Activated naive CD4-positive, alpha-beta T cell treated with anti-CD3 and anti-CD28 coated beads, Interleukin-2, amount 10 ng/mL, durations not matched to agents 7 days and 5 days (primary cell): Measurements from ENCODE around the gene TBCD.
"Not testable (repeated sequence)": the region's sequence is repeated elsewhere in the genome, so short reads cannot be mapped to it uniquely, and the experiment has no call there.

ENCODE experiments used
- CTCF ChIA-PET: fragments of 350-600 bp; sonication (Branson Sonifier 250); formaldehyde crosslinking; loops from one replicate; lab custom pipeline; 2021; ENCODE audit warnings: antibody characterized with exemption; lab: Charles Lee
- DNase-seq: peaks from one replicate; pipeline ENCODE4 v3.0.0-alpha.2; 2020
- H3K27ac Mint-ChIP-seq: one replicate; pipeline ENCODE4 v1.8.0; 2021; ENCODE audit warnings: mild to moderate bottlenecking, moderate library complexity, mixed read lengths
- H3K27me3 Mint-ChIP-seq: one replicate; pipeline ENCODE4 v1.8.0; 2021; ENCODE audit warnings: mild to moderate bottlenecking, mixed read lengths
- H3K36me3 Mint-ChIP-seq: one replicate; pipeline ENCODE4 v1.8.0; 2021; ENCODE audit warnings: mixed read lengths
- H3K4me1 Mint-ChIP-seq: one replicate; pipeline ENCODE4 v1.8.0; 2021; ENCODE audit warnings: mixed read lengths
- H3K4me3 Mint-ChIP-seq: one replicate; pipeline ENCODE4 v1.8.0; 2021; ENCODE audit warnings: mild to moderate bottlenecking, moderate library complexity, mixed read lengths
- H3K9me3 Mint-ChIP-seq: one replicate; pipeline ENCODE4 v1.8.0; 2021; ENCODE audit warnings: mixed read lengths

Gene TBCD

GRCh38 chr17:82743344-82744219, 8.3 kb upstream of the TBCD start:
- H3K27ac Mint-ChIP-seq, result no peak overlapping the region
- DNase-seq, result no peak
- H3K9me3 Mint-ChIP-seq, result peaks cover 26% of the 10 kb centered on the region
- no peaks in the 10 kb centered on the region for H3K27me3 Mint-ChIP-seq
- H3K4me1 Mint-ChIP-seq, result no peaks in the 10 kb centered on the region
- H3K4me3 Mint-ChIP-seq, result no peak overlapping the region
- H3K36me3 Mint-ChIP-seq, result peaks cover 21% of the 10 kb centered on the region
- CTCF ChIA-PET, result no interaction called here

- Mint-ChIP-seq H3K36me3 (peaks cover 21% of the 10 kb centered on the region), H3K9me3 (peaks cover 26% of the 10 kb centered on the region)
- H3K4me3 Mint-ChIP-seq, DNase-seq, H3K27me3 Mint-ChIP-seq, H3K27ac Mint-ChIP-seq, H3K4me1 Mint-ChIP-seq, CTCF ChIA-PET: not testable (repeated sequence)
These were observed 7.1 kb upstream of the TBCD start for GRCh38 chr17:82744736-82745135.

DNA sequence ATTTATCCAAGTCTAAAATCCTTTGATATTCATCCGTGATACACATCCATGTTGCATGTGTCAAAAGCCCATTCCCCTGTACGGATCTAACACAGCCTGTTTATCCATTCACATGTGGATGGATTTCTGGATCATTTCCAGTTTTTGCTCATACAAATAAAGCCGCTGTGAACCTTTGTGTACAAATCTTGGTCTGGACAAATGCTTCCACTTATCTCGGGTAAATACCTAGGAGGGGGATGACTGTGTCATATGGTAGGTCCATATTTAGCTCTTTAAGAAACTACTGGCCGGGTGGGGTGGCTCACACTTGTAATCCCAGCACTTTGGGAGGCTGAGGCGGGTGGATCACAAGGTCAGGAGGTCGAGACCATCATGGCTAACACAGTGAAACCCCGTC, 6.3 kb upstream of the TBCD start:
- CTCF ChIA-PET, result no interaction called here
- H3K4me3 Mint-ChIP-seq, result no peak overlapping the region
- no peaks in the 10 kb centered on the region for H3K4me1 Mint-ChIP-seq
- H3K27ac Mint-ChIP-seq, result no peak overlapping the region
- H3K36me3 Mint-ChIP-seq, result peaks cover 17% of the 10 kb centered on the region
- peaks cover 21% of the 10 kb centered on the region for H3K9me3 Mint-ChIP-seq
- DNase-seq, result no peak
- peaks cover 8% of the 10 kb centered on the region for H3K27me3 Mint-ChIP-seq

- peaks cover 9% of the 10 kb centered on the region for H3K27me3 Mint-ChIP-seq
- H3K9me3 Mint-ChIP-seq, result peaks cover 8% of the 10 kb centered on the region
- no peaks in the 10 kb centered on the region for H3K36me3 Mint-ChIP-seq
- H3K4me3 Mint-ChIP-seq, result no peak overlapping the region
- no peak overlapping the region for H3K27ac Mint-ChIP-seq
- DNase-seq, result no peak
- CTCF ChIA-PET, result interaction anchor here (0.7 to 1.1 kb wide), 2 partner anchors 17 to 36 kb away, joined by 3 to 4 read pairs; no protein-coding TSS in a partner anchor
- peaks cover 12% of the 10 kb centered on the region for H3K4me1 Mint-ChIP-seq
These were observed 3.1 kb upstream of the TBCD start for GRCh38 chr17:82748756-82749155.

GRCh38 chr17:82750241-82750908, 1.5 kb upstream of the TBCD start:
- CTCF ChIA-PET, result no interaction called here
- H3K4me3 Mint-ChIP-seq, result peak overlapping the region; percentile 54
- peak; percentile 29 for DNase-seq
- peaks cover 6% of the 10 kb centered on the region for H3K36me3 Mint-ChIP-seq
- peaks cover 9% of the 10 kb centered on the region for H3K27me3 Mint-ChIP-seq
- peaks cover 7% of the 10 kb centered on the region for H3K9me3 Mint-ChIP-seq
- peaks cover 25% of the 10 kb centered on the region for H3K4me1 Mint-ChIP-seq
- no peak overlapping the region for H3K27ac Mint-ChIP-seq

GRCh38 chr17:82751171-82751570, 694 bp upstream of the TBCD start:
- no peak for DNase-seq
- CTCF ChIA-PET, result no interaction called here
- peaks cover 11% of the 10 kb centered on the region for H3K36me3 Mint-ChIP-seq
- peaks cover 2% of the 10 kb centered on the region for H3K9me3 Mint-ChIP-seq
- H3K4me3 Mint-ChIP-seq, result peak overlapping the region; percentile 33
- H3K27ac Mint-ChIP-seq, result no peak overlapping the region
- peaks cover 9% of the 10 kb centered on the region for H3K27me3 Mint-ChIP-seq
- peaks cover 30% of the 10 kb centered on the region for H3K4me1 Mint-ChIP-seq

DNA sequence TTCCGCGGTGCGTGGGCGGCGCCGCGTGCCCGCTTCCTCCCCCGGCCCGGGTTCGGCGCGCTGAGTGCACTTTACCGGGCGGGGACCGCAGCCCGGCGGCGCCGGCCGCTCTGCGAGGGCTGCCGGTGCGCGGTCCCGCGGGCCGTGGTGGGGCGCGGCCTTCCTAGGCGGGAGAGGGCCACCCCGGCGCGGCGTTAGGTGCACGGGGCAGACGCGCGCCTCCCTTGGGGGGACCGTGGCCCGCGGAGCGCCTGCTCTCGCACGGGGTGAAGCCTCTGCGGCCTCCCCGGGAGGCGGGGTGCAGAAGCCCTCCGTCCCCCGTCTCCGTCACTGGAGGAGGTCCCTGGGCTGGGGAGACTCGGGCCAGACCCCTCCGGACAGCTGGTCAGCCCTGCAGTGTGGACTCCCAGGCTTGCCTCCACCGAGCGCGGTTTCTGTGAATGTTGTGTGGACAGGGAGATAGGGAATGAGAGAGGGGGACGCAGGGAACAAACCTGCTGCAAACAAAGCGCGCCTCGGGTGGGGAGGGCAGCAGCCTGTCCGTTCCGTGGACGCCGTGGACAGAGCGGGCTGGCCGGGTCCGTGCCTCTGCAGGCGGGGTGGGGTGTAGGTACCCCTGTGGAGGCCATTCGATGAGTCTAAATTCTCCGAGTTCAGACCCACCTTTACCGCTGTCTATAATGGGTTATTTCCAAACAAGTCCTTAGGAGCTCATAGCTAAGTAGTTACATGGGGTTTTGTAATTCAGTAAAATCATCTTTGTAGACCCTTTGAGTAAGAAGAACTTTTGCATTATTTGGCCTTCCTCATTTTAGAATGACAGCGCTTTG, 721 bp downstream of the TBCD start:
- CTCF ChIA-PET, result no interaction called here
- H3K27ac Mint-ChIP-seq, result peak overlapping the region; percentile 76
- H3K9me3 Mint-ChIP-seq, result no peaks in the 10 kb centered on the region
- H3K36me3 Mint-ChIP-seq, result peaks cover 16% of the 10 kb centered on the region
- H3K4me3 Mint-ChIP-seq, result peak overlapping the region; percentile 87
- peaks cover 9% of the 10 kb centered on the region for H3K27me3 Mint-ChIP-seq
- DNase-seq, result no peak
- H3K4me1 Mint-ChIP-seq, result peaks cover 30% of the 10 kb centered on the region

DNA sequence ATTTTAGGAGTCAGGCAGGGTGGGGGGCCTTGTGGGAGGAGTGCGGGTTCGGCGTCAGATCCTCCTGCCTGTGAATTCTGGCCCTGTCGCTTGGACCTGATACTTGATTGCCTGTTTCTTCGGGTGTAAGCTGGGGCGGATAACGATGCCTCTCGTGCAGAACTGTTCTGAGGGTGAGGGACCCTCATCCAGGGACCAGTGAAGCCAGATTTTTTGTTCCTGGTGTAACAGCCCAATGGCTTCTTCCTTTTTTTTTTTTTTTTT, 1.3 kb downstream of the TBCD start:
- CTCF ChIA-PET, result no interaction called here
- Mint-ChIP-seq H3K36me3 (peaks cover 16% of the 10 kb centered on the region), H3K4me3 (peak overlapping the region; percentile 87), H3K4me1 (peaks cover 30% of the 10 kb centered on the region), H3K27ac (peak overlapping the region; percentile 76), H3K9me3 (no peaks in the 10 kb centered on the region), H3K27me3 (peaks cover 9% of the 10 kb centered on the region)
- DNase-seq, result no peak

DNA sequence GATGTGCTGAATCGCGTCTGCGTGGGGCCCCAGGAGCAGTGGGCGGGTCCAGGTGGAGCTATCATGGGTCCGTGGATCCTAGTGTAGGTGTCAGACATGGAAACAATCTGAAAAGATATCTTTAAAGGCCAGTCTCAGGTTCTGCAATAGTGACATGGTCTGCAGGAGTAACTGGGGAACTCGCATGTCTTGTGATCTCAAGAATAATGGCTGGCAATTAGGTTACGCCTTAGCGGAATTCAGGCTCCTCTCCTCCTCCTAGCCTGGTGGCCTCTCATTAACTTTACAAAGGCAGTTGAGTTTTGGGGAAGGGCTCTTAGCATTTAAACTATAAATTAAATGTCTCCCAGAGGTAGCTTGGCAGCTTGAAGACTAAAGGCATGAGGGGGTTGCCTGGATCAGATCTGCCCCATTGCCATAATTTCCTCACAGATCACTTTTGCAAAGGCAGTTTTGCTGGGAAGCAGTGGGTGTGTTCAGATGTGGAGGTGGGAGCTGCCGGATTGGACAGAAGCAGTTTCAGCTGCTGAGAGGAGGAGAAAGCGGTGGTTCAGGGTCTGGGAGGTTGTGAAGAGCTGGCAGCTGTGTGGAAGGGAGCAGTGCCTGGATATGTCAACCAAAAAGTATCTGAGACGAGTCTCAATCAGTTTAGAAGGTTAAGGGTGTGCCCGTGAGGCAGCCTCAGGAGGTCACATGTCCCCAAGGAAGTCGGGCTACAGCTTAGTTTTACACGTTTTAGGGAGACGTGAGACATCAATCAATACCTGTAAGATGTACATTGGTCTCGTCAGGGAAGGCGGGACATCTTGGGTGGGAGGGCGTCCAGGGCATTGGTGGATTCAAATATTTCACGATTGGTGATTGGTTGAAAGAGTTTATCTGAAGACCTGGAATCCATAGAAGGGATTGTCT, 2.7 kb downstream of the TBCD start:
- H3K27ac Mint-ChIP-seq, result peak overlapping the region; percentile 67
- H3K27me3 Mint-ChIP-seq, result peaks cover 9% of the 10 kb centered on the region
- peaks cover 18% of the 10 kb centered on the region for H3K36me3 Mint-ChIP-seq
- peak overlapping the region; percentile 4 for H3K4me3 Mint-ChIP-seq
- DNase-seq, result peak; percentile 62
- H3K9me3 Mint-ChIP-seq, result no peaks in the 10 kb centered on the region
- H3K4me1 Mint-ChIP-seq, result peaks cover 30% of the 10 kb centered on the region
- CTCF ChIA-PET, result interaction anchor here (0.7 kb wide), 1 partner anchor 215 kb away, joined by 3 read pairs; no protein-coding TSS in a partner anchor

- Mint-ChIP-seq H3K27me3 (no peaks in the 10 kb centered on the region), H3K4me3 (no peak overlapping the region), H3K4me1 (peaks cover 30% of the 10 kb centered on the region), H3K27ac (no peak overlapping the region), H3K9me3 (no peaks in the 10 kb centered on the region), H3K36me3 (peaks cover 22% of the 10 kb centered on the region)
- DNase-seq, result no peak
- CTCF ChIA-PET, result interaction anchor here (0.6 kb wide), 1 partner anchor 108 kb away, joined by 3 read pairs; no protein-coding TSS in a partner anchor
These were observed 4.3 kb downstream of the TBCD start for GRCh38 chr17:82756166-82756565.

- Mint-ChIP-seq H3K9me3 (no peaks in the 10 kb centered on the region), H3K27me3 (no peaks in the 10 kb centered on the region), H3K4me3 (no peak overlapping the region), H3K36me3 (peaks cover 42% of the 10 kb centered on the region), H3K4me1 (peaks cover 16% of the 10 kb centered on the region), H3K27ac (no peak overlapping the region)
- CTCF ChIA-PET, result interaction anchor here (1.3 to 1.6 kb wide), 2 partner anchors 15 to 97 kb away, joined by 5 to 9 read pairs; no protein-coding TSS in a partner anchor
- DNase-seq, result no peak
These were observed 13.5 kb downstream of the TBCD start for GRCh38 chr17:82765371-82765770.

DNA sequence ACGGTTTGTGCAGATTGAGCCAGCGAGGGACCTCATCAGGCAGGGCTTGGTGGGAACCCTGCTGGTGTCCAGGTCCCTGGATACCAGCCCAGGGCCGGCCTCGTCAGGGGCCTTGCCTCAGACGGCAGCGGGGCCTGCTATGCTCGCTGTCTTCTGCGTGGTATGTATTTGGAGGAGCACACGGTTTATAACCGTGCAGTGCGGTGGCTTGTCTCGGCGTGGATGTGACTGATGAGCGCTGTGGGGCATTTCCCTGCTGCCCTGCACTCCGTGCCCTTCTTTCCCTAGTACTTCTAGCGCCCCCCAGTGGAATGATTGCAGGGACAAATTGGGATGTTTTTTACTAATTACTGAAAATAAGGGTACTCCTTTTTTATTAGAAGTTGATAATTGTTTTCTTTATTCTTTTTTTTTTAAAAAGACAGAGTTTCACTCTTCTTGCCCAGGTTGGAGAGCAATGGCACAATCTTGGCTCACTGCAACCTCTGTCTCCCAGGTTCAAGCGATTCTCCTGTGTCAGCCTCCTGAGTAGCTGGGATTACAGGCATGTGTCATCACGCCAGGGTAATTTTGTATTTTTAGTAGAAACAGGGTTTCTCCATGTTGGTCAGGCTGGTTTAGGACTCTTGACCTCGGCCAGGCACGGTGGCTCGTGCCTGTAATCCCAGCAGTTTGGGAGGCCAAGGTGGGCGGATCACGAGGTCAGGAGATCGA, 15.3 kb downstream of the TBCD start:
- no peaks in the 10 kb centered on the region for H3K27me3 Mint-ChIP-seq
- no peaks in the 10 kb centered on the region for H3K9me3 Mint-ChIP-seq
- H3K36me3 Mint-ChIP-seq, result peaks cover 45% of the 10 kb centered on the region
- H3K4me1 Mint-ChIP-seq, result peaks cover 20% of the 10 kb centered on the region
- DNase-seq, result peak; percentile 67
- H3K4me3 Mint-ChIP-seq, result no peak overlapping the region
- CTCF ChIA-PET, result interaction anchor here (0.8 to 1.6 kb wide), 3 partner anchors 97 to 99 kb away, joined by 3 to 9 read pairs (median 5); no protein-coding TSS in a partner anchor
- H3K27ac Mint-ChIP-seq, result no peak overlapping the region

DNA sequence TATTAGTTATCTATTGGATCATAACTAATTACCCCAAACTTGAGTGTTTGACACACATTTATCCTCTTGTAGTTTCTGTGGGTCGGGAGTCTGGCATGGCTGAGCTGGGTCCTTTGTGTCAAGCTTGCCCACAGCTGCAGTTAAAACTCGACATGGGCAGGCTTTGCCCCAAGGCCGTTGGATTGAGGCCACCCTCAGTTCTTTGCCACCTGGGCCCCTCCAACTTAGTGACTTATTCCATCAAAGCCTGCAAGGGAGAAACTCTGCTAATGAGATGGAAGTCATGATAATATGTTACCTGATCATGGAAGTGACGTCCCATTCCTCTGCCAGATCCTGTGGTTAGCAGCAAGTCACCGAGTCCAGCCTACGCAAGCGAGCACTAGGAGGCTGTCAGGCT, 17.2 kb downstream of the TBCD start:
- H3K4me1 Mint-ChIP-seq, result peaks cover 24% of the 10 kb centered on the region
- no peak overlapping the region for H3K27ac Mint-ChIP-seq
- no peak for DNase-seq
- H3K4me3 Mint-ChIP-seq, result no peak overlapping the region
- peaks cover 44% of the 10 kb centered on the region for H3K36me3 Mint-ChIP-seq
- CTCF ChIA-PET, result no interaction called here
- no peaks in the 10 kb centered on the region for H3K27me3 Mint-ChIP-seq
- no peaks in the 10 kb centered on the region for H3K9me3 Mint-ChIP-seq
